GM23248 (cell line): ENCODE results near the gene AGAP1.
A peak's percentile ranks its signal among the peaks of the same experiment; 100 is the strongest.

ENCODE experiments used
- EZH2 ChIP-seq: fragments of 200-600 bp; sonication (generic); IDR thresholded peaks from 2 replicates; pipeline ENCODE4 v1.6.1; 2018; ENCODE audit warnings: antibody characterized with exemption, mild to moderate bottlenecking; ENCODE audit not compliant: insufficient read depth, poor library complexity, severe bottlenecking
- EZH2phosphoT487 ChIP-seq: fragments of 200-600 bp; sonication (generic); IDR thresholded peaks from 2 replicates; pipeline ENCODE4 v1.6.1; 2018; ENCODE audit warnings: antibody characterized with exemption, moderate library complexity, mild to moderate bottlenecking, low read depth; ENCODE audit not compliant: insufficient read depth

- TF ChIP-seq EZH2phosphoT487 (no peak), EZH2 (peak; percentile 98)
These were observed 678.6 kb downstream of the AGAP1 start for GRCh38 chr2:236172255-236173035.
